HEK293T (cell line): ENCODE measurements around the gene USP50.
"Not testable (repeated sequence)": the region's sequence is repeated elsewhere in the genome, so short reads cannot be mapped to it uniquely, and the experiment has no call there.

ENCODE experiments used
- ARNT ChIP-seq: fragments of 450-650 bp; IDR thresholded peaks from 2 replicates; pipeline ENCODE4 v1.6.1; 2017; ENCODE audit warnings: mild to moderate bottlenecking
- BHLHE40 ChIP-seq: fragments of 450-650 bp; IDR thresholded peaks from 2 replicates; pipeline ENCODE4 v1.6.1; 2016; ENCODE audit warnings: mild to moderate bottlenecking, moderate library complexity, borderline replicate concordance
- CTBP1 ChIP-seq: fragments of 450-650 bp; IDR thresholded peaks from 2 replicates; pipeline ENCODE4 v1.6.1; 2016; ENCODE audit warnings: borderline replicate concordance
- ELF4 ChIP-seq: fragments of 450-650 bp; IDR thresholded peaks from 2 replicates; pipeline ENCODE4 v1.6.1; 2017; ENCODE audit warnings: antibody characterized with exemption
- FOXA1 ChIP-seq: fragments of 450-650 bp; IDR thresholded peaks from 2 replicates; pipeline ENCODE4 v1.6.1; 2016; ENCODE audit warnings: mild to moderate bottlenecking
- FOXK2 ChIP-seq: fragments of 450-650 bp; IDR thresholded peaks from 2 replicates; pipeline ENCODE4 v1.6.1; 2016; ENCODE audit warnings: mild to moderate bottlenecking
- FOXM1 ChIP-seq: fragments of 450-650 bp; IDR thresholded peaks from 2 replicates; pipeline ENCODE4 v1.6.1; 2017; ENCODE audit warnings: mild to moderate bottlenecking, borderline replicate concordance
- HDGF ChIP-seq: fragments of 450-650 bp; IDR thresholded peaks from 2 replicates; pipeline ENCODE4 v1.6.1; 2017; ENCODE audit warnings: antibody characterized with exemption, borderline replicate concordance
- LEF1 ChIP-seq: fragments of 450-650 bp; IDR thresholded peaks from 2 replicates; pipeline ENCODE4 v1.6.1; 2017; ENCODE audit warnings: mild to moderate bottlenecking, borderline replicate concordance
- PKNOX1 ChIP-seq: fragments of 450-650 bp; IDR thresholded peaks from 2 replicates; pipeline ENCODE4 v1.6.1; 2016
- SP1 ChIP-seq: fragments of 450-650 bp; IDR thresholded peaks from 2 replicates; pipeline ENCODE4 v1.6.1; 2017
- SUZ12 ChIP-seq: fragments of 450-650 bp; IDR thresholded peaks from 2 replicates; pipeline ENCODE4 v1.6.1; 2016; ENCODE audit warnings: mild to moderate bottlenecking
- TARDBP ChIP-seq: fragments of 450-650 bp; IDR thresholded peaks from 2 replicates; pipeline ENCODE4 v1.6.1; 2016
- ZNF384 ChIP-seq: fragments of 450-650 bp; IDR thresholded peaks from 2 replicates; pipeline ENCODE4 v1.6.1; 2016

- not testable (repeated sequence) for TF ChIP-seq LEF1, FOXK2, FOXM1, ARNT, ELF4, CTBP1, TARDBP, SP1, FOXA1, ZNF384, PKNOX1, BHLHE40, SUZ12, HDGF
Observed at GRCh38 chr15:50494547-50494946, 51.9 kb downstream of the USP50 start.
